ENCODE data around the gene RHOD. TPM values are rescaled to one million over a fixed set of nuclear protein-coding genes. Genes with fewer than 3 reads are reported as not detected.
A peak's percentile ranks its signal among the peaks of the same experiment; 100 is the strongest.

RHOD gene
- total and polyA plus RNA-seq, 11 donors = 17.1 to 149 (median 54.0) TPM

GRCh38 chr11:67117672-67118180, 61.1 kb downstream of the RHOD start:
- peak overlapping the region; percentile 87 to 99 (median 96) for H3K27ac ChIP-seq
- WGBS, 4 donors = 12 to 59% (median 28%) methylated on average over 6 to 65 of the region's 65 CpGs
- H3K36me3 ChIP-seq = peaks cover 0 to 10% (median 0%) of the 10 kb centered on the region in 9 donors
- H3K27me3 ChIP-seq = no peaks in the 10 kb centered on the region
- H3K9me3 ChIP-seq = no peaks in the 10 kb centered on the region
- DNase-seq (peak; percentile 21 to 69 (median 37)), ATAC-seq (no peak)
- intact Hi-C loops (cut with DNase I) = loop anchor here in 2 of 10 donors (2.0 kb wide), 1 partner anchor 123 kb away; no protein-coding TSS in a partner anchor
- TF ChIP-seq, protein P1, sequence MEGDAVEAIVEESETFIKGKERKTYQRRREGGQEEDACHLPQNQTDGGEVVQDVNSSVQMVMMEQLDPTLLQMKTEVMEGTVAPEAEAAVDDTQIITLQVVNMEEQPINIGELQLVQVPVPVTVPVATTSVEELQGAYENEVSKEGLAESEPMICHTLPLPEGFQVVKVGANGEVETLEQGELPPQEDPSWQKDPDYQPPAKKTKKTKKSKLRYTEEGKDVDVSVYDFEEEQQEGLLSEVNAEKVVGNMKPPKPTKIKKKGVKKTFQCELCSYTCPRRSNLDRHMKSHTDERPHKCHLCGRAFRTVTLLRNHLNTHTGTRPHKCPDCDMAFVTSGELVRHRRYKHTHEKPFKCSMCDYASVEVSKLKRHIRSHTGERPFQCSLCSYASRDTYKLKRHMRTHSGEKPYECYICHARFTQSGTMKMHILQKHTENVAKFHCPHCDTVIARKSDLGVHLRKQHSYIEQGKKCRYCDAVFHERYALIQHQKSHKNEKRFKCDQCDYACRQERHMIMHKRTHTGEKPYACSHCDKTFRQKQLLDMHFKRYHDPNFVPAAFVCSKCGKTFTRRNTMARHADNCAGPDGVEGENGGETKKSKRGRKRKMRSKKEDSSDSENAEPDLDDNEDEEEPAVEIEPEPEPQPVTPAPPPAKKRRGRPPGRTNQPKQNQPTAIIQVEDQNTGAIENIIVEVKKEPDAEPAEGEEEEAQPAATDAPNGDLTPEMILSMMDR (IDR thresholded peaks at IDR 0.05) = no peak
- TF ChIP-seq POLR2A (IDR thresholded peaks at IDR 0.05) = no peak
- peaks cover 0 to 48% (median 19%) of the 10 kb centered on the region in 12 donors for H3K4me1 ChIP-seq
- H3K4me3 ChIP-seq = peak overlapping the region in 11 of 12 donors; percentile 23 to 99 (median 69)

DNA sequence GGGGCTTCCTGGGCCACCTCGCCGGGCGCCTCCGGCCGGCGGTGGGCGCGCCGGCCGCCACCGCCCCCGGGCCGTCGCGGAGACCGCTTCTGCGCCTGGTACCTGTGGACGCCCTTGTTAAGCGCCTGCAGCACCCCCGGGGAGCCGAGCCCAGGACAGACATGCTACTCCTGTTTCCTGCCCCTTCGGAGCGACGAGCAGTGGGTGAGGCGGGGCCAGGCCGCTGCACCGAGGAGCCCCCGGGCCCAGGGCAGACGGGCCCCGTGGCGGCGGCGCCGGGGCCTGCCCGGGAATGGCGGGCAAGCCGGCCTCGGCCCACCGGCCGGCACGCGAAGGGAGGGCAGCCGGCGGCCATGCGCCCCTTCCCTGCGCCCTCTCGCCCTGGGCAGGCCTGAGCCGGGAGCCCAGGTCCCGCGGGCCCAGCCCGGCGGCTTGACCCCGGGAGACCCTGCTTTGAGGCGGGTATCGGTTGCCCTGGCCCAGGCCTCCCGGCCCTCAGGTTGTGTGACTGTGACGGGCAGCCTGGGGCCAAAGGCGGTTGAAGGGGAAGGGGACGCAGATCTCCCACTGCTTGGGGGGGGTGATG, 61.6 kb downstream of the RHOD start:
- DNase-seq (peak; percentile 48 to 77 (median 53)), ATAC-seq (peak in 2 of 4 donors; percentile 28 to 40)
- Histone ChIP-seq H3K4me3 (peak overlapping the region; percentile 23 to 99 (median 62)), H3K4me1 (peaks cover 0 to 46% (median 22%) of the 10 kb centered on the region in 12 donors), H3K36me3 (peaks cover 0 to 15% (median 0%) of the 10 kb centered on the region in 9 donors), H3K27ac (peak overlapping the region; percentile 87 to 99 (median 96)), H3K9me3 (no peaks in the 10 kb centered on the region), H3K27me3 (no peaks in the 10 kb centered on the region)
- TF ChIP-seq, protein P1 (IDR thresholded peaks at IDR 0.05) = no peak
- peak in 1 of 2 donors; percentile 11 for TF ChIP-seq POLR2A (IDR thresholded peaks at IDR 0.05)
- WGBS, 4 donors = 0 to 5% (median 2%) methylated on average over 3 to 59 of the region's 59 CpGs
- intact Hi-C loops (cut with DNase I) = loop anchor here in 2 of 10 donors (2.0 kb wide), 1 partner anchor 123 kb away; no protein-coding TSS in a partner anchor

DNA sequence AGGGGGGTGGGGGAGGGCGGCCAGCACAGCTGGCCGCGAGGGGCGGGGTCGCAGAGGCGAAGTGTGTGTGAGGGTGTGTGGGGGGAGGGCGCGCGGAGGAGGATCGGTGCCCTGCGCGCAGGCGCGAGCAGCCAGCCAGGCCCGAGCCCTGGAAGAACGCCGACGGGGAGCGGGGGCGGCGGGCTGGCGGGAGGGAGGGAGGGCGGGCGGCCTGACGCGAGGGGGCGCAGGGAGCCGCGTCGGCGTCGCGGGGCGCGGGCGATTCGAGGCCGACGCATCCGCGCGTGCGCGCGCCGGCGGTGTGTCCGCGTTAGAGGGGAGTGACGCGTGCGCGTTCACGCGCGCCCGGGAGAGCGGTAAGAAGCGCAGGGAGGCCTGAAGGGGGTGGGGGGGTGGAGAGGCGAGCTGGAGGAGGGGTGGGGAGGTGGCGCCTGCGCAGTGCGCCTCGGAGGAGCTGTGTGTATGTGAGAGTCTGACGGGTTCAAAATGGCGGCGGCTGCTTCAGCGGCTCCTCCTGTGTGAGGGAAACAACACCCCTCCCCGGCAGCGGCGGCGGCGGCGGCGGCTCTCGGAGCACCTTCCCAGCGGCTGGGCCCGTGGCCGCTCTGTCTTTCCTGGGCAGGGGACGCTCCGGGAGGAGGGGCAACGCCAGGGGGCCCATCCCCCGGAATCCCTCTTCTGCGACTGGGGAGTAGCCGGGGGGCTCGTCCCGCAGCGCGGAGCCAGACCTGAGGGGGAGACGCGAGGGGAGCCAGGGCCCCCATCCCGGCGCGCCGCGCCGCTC, 62.3 kb downstream of the RHOD start, which contains the start of gene KDM2A:
KDM2A (plus strand) TSS at position 463 of the 784 bp plus-strand sequence. CDS start 2,054 bp downstream, outside the sequence.
- Histone ChIP-seq H3K9me3 (no peaks in the 10 kb centered on the region), H3K27ac (peak within 1 kb of the TSS; percentile 91 to 99 (median 98)), H3K4me3 (peak within 1 kb of the TSS; percentile 77 to 99 (median 98)), H3K4me1 (peaks cover 0 to 44% (median 26%) of the 10 kb centered on the region in 12 donors), H3K36me3 (peaks cover 0 to 22% (median 6%) of the 10 kb centered on the region in 9 donors), H3K27me3 (no peaks in the 10 kb centered on the region)
- peak; percentile 93 to 95 (median 95) for ATAC-seq
- 0 to 1% (median 0%) methylated on average over 33 to 97 of the region's 97 CpGs for WGBS, 4 donors
- peak; percentile 99 to 100 (median 99) for DNase-seq
- intact Hi-C loops (cut with DNase I) = loop anchor here in 2 of 10 donors (2.0 kb wide), 1 partner anchor 122 kb away; no protein-coding TSS in a partner anchor
- TF ChIP-seq, protein P1 (IDR thresholded peaks at IDR 0.05) = peak in 9 of 12 donors; percentile 7 to 58 (median 50)
- peak in 1 of 2 donors; percentile 44 for TF ChIP-seq POLR2A (IDR thresholded peaks at IDR 0.05)
